ENCODE measurements around the gene MAST4. TPM values are rescaled to one million over a fixed set of nuclear protein-coding genes. Genes with fewer than 3 reads are reported as not detected.
A peak's percentile ranks its signal among the peaks of the same experiment; 100 is the strongest.

Gene MAST4
- total RNA-seq, 1 donor from 2014 or later = 17.2 TPM

- no peak for TF ChIP-seq CTCF (IDR thresholded peaks at IDR 0.05)
- peaks cover 2% of the 10 kb centered on the region for H3K9me3 Mint-ChIP-seq
- CTCF ChIA-PET = interaction anchor here (1.0 to 1.4 kb wide), 3 partner anchors 9 to 31 kb away, joined by 3 to 4 read pairs (median 3); no protein-coding TSS in a partner anchor
- H3K27ac Mint-ChIP-seq = peak overlapping the region; percentile 98
- H3K4me3 Mint-ChIP-seq = peak overlapping the region; percentile 52
- POLR2A ChIA-PET = interaction anchor here (0.9 to 12.0 kb wide), 6 partner anchors 8 to 27 kb away, joined by 3 to 228 read pairs (median 5); partner anchors contain the start of gene CD180
- no peaks in the 10 kb centered on the region for H3K27me3 Mint-ChIP-seq
- intact Hi-C loops (cut with micrococcal nuclease) = no loop called here
- H3K36me3 Mint-ChIP-seq (ENCODE audit: low read depth) = peaks cover 84% of the 10 kb centered on the region
- peaks cover 96% of the 10 kb centered on the region for H3K4me1 Mint-ChIP-seq
- no peak for DNase-seq
- no peak for ATAC-seq (ENCODE audit: low read depth)
Observed at GRCh38 chr5:67188274-67189078, 592.3 kb downstream of the MAST4 start.

GRCh38 chr5:67189079-67189354, 592.8 kb downstream of the MAST4 start:
- peaks cover 78% of the 10 kb centered on the region for H3K36me3 Mint-ChIP-seq (ENCODE audit: low read depth)
- ATAC-seq (ENCODE audit: low read depth) (no peak), DNase-seq (no peak)
- H3K9me3 Mint-ChIP-seq = peaks cover 2% of the 10 kb centered on the region
- H3K4me1 Mint-ChIP-seq = peaks cover 96% of the 10 kb centered on the region
- ChIA-PET POLR2A (interaction anchor here (0.9 to 12.0 kb wide), 5 partner anchors 8 to 27 kb away, joined by 3 to 228 read pairs (median 6); partner anchors contain the start of gene CD180), CTCF (interaction anchor here (0.7 to 1.2 kb wide), 3 partner anchors 13 to 31 kb away, joined by 3 to 4 read pairs (median 3); no protein-coding TSS in a partner anchor)
- peak overlapping the region; percentile 98 for H3K27ac Mint-ChIP-seq
- no peak for TF ChIP-seq CTCF (IDR thresholded peaks at IDR 0.05)
- H3K27me3 Mint-ChIP-seq = no peaks in the 10 kb centered on the region
- intact Hi-C loops (cut with micrococcal nuclease) = no loop called here
- H3K4me3 Mint-ChIP-seq = peak overlapping the region; percentile 52

- intact Hi-C loops (cut with micrococcal nuclease) = loop anchor here (10.0 kb wide), 1 partner anchor 1245 kb away; no protein-coding TSS in a partner anchor
- H3K4me3 Mint-ChIP-seq = peak overlapping the region; percentile 61
- POLR2A ChIA-PET = interaction anchor here (1.7 to 12.0 kb wide), 3 partner anchors 15 to 26 kb away, joined by 4 to 228 read pairs (median 60); no protein-coding TSS in a partner anchor
Observed at GRCh38 chr5:67189931-67190330, 593.7 kb downstream of the MAST4 start.

GRCh38 chr5:67190410-67190809, 594.2 kb downstream of the MAST4 start:
- intact Hi-C loops (cut with micrococcal nuclease) = loop anchor here (10.0 kb wide), 1 partner anchor 1244 kb away; no protein-coding TSS in a partner anchor
- Mint-ChIP-seq H3K9me3 (peaks cover 2% of the 10 kb centered on the region), H3K4me3 (peak overlapping the region; percentile 61), H3K27ac (peak overlapping the region; percentile 98), H3K36me3 (ENCODE audit: low read depth) (peaks cover 74% of the 10 kb centered on the region), H3K27me3 (no peaks in the 10 kb centered on the region), H3K4me1 (peaks cover 98% of the 10 kb centered on the region)
- DNase-seq (no peak), ATAC-seq (ENCODE audit: low read depth) (no peak)
- ChIA-PET POLR2A (interaction anchor here (1.2 to 12.0 kb wide), 4 partner anchors 15 to 25 kb away, joined by 3 to 228 read pairs (median 34); no protein-coding TSS in a partner anchor), CTCF (interaction anchor here (1.0 to 4.4 kb wide), 3 partner anchors 17 to 24 kb away, joined by 3 to 36 read pairs (median 8); no protein-coding TSS in a partner anchor)
- TF ChIP-seq CTCF (IDR thresholded peaks at IDR 0.05) = no peak

More at GRCh38 chr5:67189931-67190330, 593.7 kb downstream of the MAST4 start:
- CTCF ChIA-PET = interaction anchor here (1.2 to 4.4 kb wide), 3 partner anchors 12 to 23 kb away, joined by 4 to 36 read pairs (median 8); no protein-coding TSS in a partner anchor
- DNase-seq (no peak), ATAC-seq (ENCODE audit: low read depth) (no peak)
- Mint-ChIP-seq H3K27ac (peak overlapping the region; percentile 98), H3K9me3 (peaks cover 2% of the 10 kb centered on the region), H3K4me1 (peaks cover 99% of the 10 kb centered on the region), H3K27me3 (no peaks in the 10 kb centered on the region), H3K36me3 (ENCODE audit: low read depth) (peaks cover 77% of the 10 kb centered on the region)
- no peak for TF ChIP-seq CTCF (IDR thresholded peaks at IDR 0.05)

GRCh38 chr5:67190861-67191260, 594.7 kb downstream of the MAST4 start:
- H3K36me3 Mint-ChIP-seq (ENCODE audit: low read depth) = peaks cover 76% of the 10 kb centered on the region
- DNase-seq (no peak), ATAC-seq (ENCODE audit: low read depth) (no peak)
- H3K4me1 Mint-ChIP-seq = peaks cover 99% of the 10 kb centered on the region
- CTCF ChIA-PET = interaction anchor here (0.9 to 4.4 kb wide), 4 partner anchors 16 to 26 kb away, joined by 3 to 36 read pairs (median 6); no protein-coding TSS in a partner anchor
- H3K27ac Mint-ChIP-seq = peak overlapping the region; percentile 98
- H3K4me3 Mint-ChIP-seq = peak overlapping the region; percentile 61
- H3K9me3 Mint-ChIP-seq = peaks cover 2% of the 10 kb centered on the region
- no peak for TF ChIP-seq CTCF (IDR thresholded peaks at IDR 0.05)
- H3K27me3 Mint-ChIP-seq = no peaks in the 10 kb centered on the region
- intact Hi-C loops (cut with micrococcal nuclease) = loop anchor here (10.0 kb wide), 1 partner anchor 1244 kb away; no protein-coding TSS in a partner anchor
- POLR2A ChIA-PET = interaction anchor here (0.8 to 12.0 kb wide), 5 partner anchors 14 to 25 kb away, joined by 3 to 228 read pairs (median 7); no protein-coding TSS in a partner anchor

Measured in activated B cell treated with CpG ODN at 0.5 μM for 24 hours (primary cell).